ENCODE results near the gene GHITM.

GRCh38 chr10:84138478-84139125, 707 bp upstream of the GHITM start:
- TF ChIP-seq CTCF (IDR thresholded peaks at IDR 0.05) (no peak), EZH2 (IDR thresholded peaks at IDR 0.05; ENCODE audit: borderline replicate concordance, insufficient read depth, low read depth, low read length, poor library complexity, severe bottlenecking) (no peak)
